GM12878 (cell line): Measurements from ENCODE around the gene CUEDC1. TPM values are rescaled to one million over a fixed set of nuclear protein-coding genes. Genes with fewer than 3 reads are reported as not detected.

Experiments
- ATAC-seq: fragments of 200-7000 bp; cut with Tn5 transposase; 3 replicates; pipeline ENCODE4 v1.9.1; 2020; ENCODE audit warnings: mild to moderate bottlenecking, moderate library complexity
- BruUV-seq: library from RNA; stranded (reverse); fragments of 400-500 nt; replicated peaks from 2 replicates; lab custom pipeline; 2021; lab: Mats Ljungman, UMichigan
- CTCF ChIA-PET: fragments of 300-600 bp; sonication (Branson Sonifier 250); formaldehyde crosslinking; extraction: SDS; loops from one replicate; lab custom pipeline; 2021; ENCODE audit warnings: inconsistent platforms; lab: Yijun Ruan, JAX
- POLR2A ChIA-PET: fragments of 350-600 bp; formaldehyde crosslinking; extraction: SDS; loops from one replicate; lab custom pipeline; 2021; ENCODE audit warnings: inconsistent platforms; lab: Charles Lee
- RAD21 ChIA-PET: fragments of 300-600 bp; sonication (Branson Sonifier 250); formaldehyde crosslinking; loops from one replicate; lab custom pipeline; 2023; ENCODE audit warnings: antibody characterized with exemption; ENCODE audit not compliant: unreplicated experiment; lab: Charles Lee
- SMC1A ChIA-PET: fragments of 300-600 bp; sonication (Branson Sonifier 250); formaldehyde crosslinking; loops from one replicate; lab custom pipeline; 2023; ENCODE audit not compliant: unreplicated experiment, uncharacterized antibody; lab: Charles Lee
- DNase-seq: peaks from one replicate; pipeline ENCODE4 v3.0.0-alpha.2; 2011; ENCODE audit warnings: low read depth, low spot score
- FAIRE-seq: peaks from 3 replicates; lab custom pipeline; 2011; peaks lifted over from hg19 to GRCh38; lab: Jason Lieb, UNC
- H2AFZ ChIP-seq: 2 replicates; pipeline ENCODE4 v1.6.0; 2011; ENCODE audit warnings: low read depth, low read length, control low read depth; ENCODE audit not compliant: control insufficient read depth
- H3K27ac ChIP-seq: 2 replicates; pipeline ENCODE4 v1.5.1; 2011; ENCODE audit warnings: control low read depth; ENCODE audit not compliant: control insufficient read depth, insufficient read depth
- H3K27me3 ChIP-seq, 2 experiments: replicated peaks in 1 of 2; 2 replicates each; pipeline versions ENCODE4 v1.6.0 to v1.6.1; 2011; ENCODE audit warnings: low read length in 1 of 2; ENCODE audit not compliant: control insufficient read depth in 2 of 2, insufficient read depth in 2 of 2
- H3K36me3 ChIP-seq, 2 experiments: 2 replicates each; pipeline ENCODE4 v1.5.1; 2011; ENCODE audit warnings: low read length in 1 of 2; ENCODE audit not compliant: control insufficient read depth in 2 of 2, insufficient read depth in 2 of 2
- H3K4me1 ChIP-seq: 2 replicates; pipeline ENCODE4 v1.6.1; 2011; ENCODE audit warnings: mild to moderate bottlenecking, low read length, moderate library complexity, mixed read lengths; ENCODE audit not compliant: control insufficient read depth, insufficient read depth
- H3K4me2 ChIP-seq: 2 replicates; pipeline ENCODE4 v1.6.0; 2011; ENCODE audit warnings: control low read depth; ENCODE audit not compliant: control insufficient read depth, insufficient read depth
- H3K4me3 ChIP-seq: fragments of 200-600 bp; sonication (generic); 2 replicates; pipeline ENCODE4 v1.5.1; 2016
- H3K79me2 ChIP-seq: 2 replicates; pipeline ENCODE4 v1.6.0; 2011; ENCODE audit warnings: low read length; ENCODE audit not compliant: control insufficient read depth, insufficient read depth
- H3K9ac ChIP-seq: 2 replicates; pipeline ENCODE4 v1.8.0; 2011; ENCODE audit warnings: low read length, control low read depth, mixed read lengths; ENCODE audit not compliant: control insufficient read depth, insufficient read depth
- H3K9me3 ChIP-seq: replicated peaks from 3 replicates; pipeline ENCODE4 v1.5.1; 2011; ENCODE audit warnings: mild to moderate bottlenecking, low read length; ENCODE audit not compliant: control insufficient read depth, insufficient read depth
- H4K20me1 ChIP-seq: 2 replicates; pipeline ENCODE4 v1.6.0; 2011; ENCODE audit not compliant: control insufficient read depth, insufficient read depth
- ATF7 ChIP-seq: fragments of 450-650 bp; IDR thresholded peaks from 2 replicates; pipeline ENCODE4 v1.6.1; 2016; ENCODE audit warnings: low read depth, mild to moderate bottlenecking
- BACH1 ChIP-seq: fragments of 450-650 bp; IDR thresholded peaks from 2 replicates; pipeline ENCODE4 v1.6.1; 2017; ENCODE audit warnings: mild to moderate bottlenecking, borderline replicate concordance
- CREB1 ChIP-seq: IDR thresholded peaks from 2 replicates; pipeline ENCODE4 v1.6.1; 2012; ENCODE audit warnings: low read depth, mild to moderate bottlenecking, inconsistent platforms
- IKZF1 ChIP-seq: fragments of 450-650 bp; conservative IDR thresholded peaks from 2 replicates; pipeline ENCODE4 v1.6.1; 2017; ENCODE audit warnings: antibody characterized with exemption, mild to moderate bottlenecking
- IRF5 ChIP-seq: fragments of 450-650 bp; IDR thresholded peaks from 2 replicates; pipeline ENCODE4 v1.6.1; 2017; ENCODE audit warnings: borderline replicate concordance
- MYB ChIP-seq: fragments of 150-350 bp; IDR thresholded peaks from 2 replicates; pipeline ENCODE4 v1.6.1; 2014; ENCODE audit warnings: mild to moderate bottlenecking, low read depth, low read length, borderline replicate concordance
- NBN ChIP-seq: fragments of 450-650 bp; IDR thresholded peaks from 2 replicates; pipeline ENCODE4 v1.6.1; 2016
- RAD21 ChIP-seq: IDR thresholded peaks from 2 replicates; pipeline ENCODE4 v1.6.1; 2011; ENCODE audit warnings: mild to moderate bottlenecking, low read depth, low read length, moderate library complexity; ENCODE audit not compliant: insufficient read depth
- RELA ChIP-seq: fragments of 450-650 bp; IDR thresholded peaks from 2 replicates; pipeline ENCODE4 v1.8.0; 2014; ENCODE audit warnings: borderline replicate concordance; ENCODE audit not compliant: partially characterized antibody
- RELB ChIP-seq: fragments of 450-650 bp; IDR thresholded peaks from 2 replicates; pipeline ENCODE4 v1.6.1; 2017; ENCODE audit warnings: low read depth, mild to moderate bottlenecking, moderate library complexity
- SIN3A ChIP-seq: IDR thresholded peaks from 2 replicates; pipeline ENCODE4 v1.6.1; 2012; ENCODE audit warnings: low read depth, low read length, improper control_type of control experiment
- SPI1 ChIP-seq: IDR thresholded peaks from 2 replicates; pipeline ENCODE4 v1.6.1; 2011; ENCODE audit warnings: low read depth, mild to moderate bottlenecking, low read length, moderate library complexity, borderline replicate concordance; ENCODE audit not compliant: insufficient read depth
- SRF ChIP-seq, 2 experiments: IDR thresholded peaks; 2 replicates each; pipeline ENCODE4 v1.6.1; 2011; ENCODE audit warnings: low read depth in 2 of 2, low read length in 2 of 2, mild to moderate bottlenecking in 1 of 2, moderate library complexity in 1 of 2
- YY1 ChIP-seq: IDR thresholded peaks from 2 replicates; pipeline ENCODE4 v1.6.1; 2011; ENCODE audit warnings: low read depth, mild to moderate bottlenecking, low read length
- ZNF592 ChIP-seq: fragments of 450-650 bp; IDR thresholded peaks from 2 replicates; pipeline ENCODE4 v1.6.1; 2017; ENCODE audit warnings: mild to moderate bottlenecking, moderate library complexity
- WGBS: methylation state at CpG from one replicate; pipeline ENCODE4 v1.1.6; 2016; ENCODE audit warnings: low lambda C conversion rate; ENCODE audit not compliant: insufficient replicate concordance, insufficient coverage; ENCODE audit errors: missing lambda C conversion rate; 5-methylcytosine and 5-hydroxymethylcytosine counted together
- in situ Hi-C: fragments of 300-500 bp; cut with MboI; formaldehyde crosslinking; loops from 9 replicates; pipeline ENCODE4 v1.14.3; 2018; ENCODE audit warnings: mixed read lengths
- intact Hi-C: fragments of 100-400 bp; cut with micrococcal nuclease; formaldehyde crosslinking; loops from one replicate; pipeline ENCODE4 v1.14.2; 2022; ENCODE audit not compliant: unreplicated experiment
- polyA plus RNA-seq, 11 experiments: library from polyadenylated mRNA; depleted of rRNA in 4 of 11; unstranded in 6 of 11; stranded (reverse) in 5 of 11; fragments of >200 nt; fragmentation: Nextera tagmentation in 4 of 11; fragmentation: Illumina TruSeq in 1 of 11; extraction: Ambion mirVana in 4 of 11; extraction: Trizol in 1 of 11; gene quantifications; 1 replicate in 1 of 11; 2 replicates in 10 of 11; pipeline versions ENCODE4 v1.2.1 to v1.2.3, GENCODE V29; 2011 to 2016; ENCODE audit warnings: inconsistent platforms in 2 of 11, missing spikeins in 2 of 11, low read depth in 1 of 11
- total RNA-seq, 4 experiments: library from RNA; depleted of rRNA in 3 of 4; stranded (reverse); fragments of >200 nt in 3 of 4; fragmentation: Illumina TruSeq in 1 of 4; extraction: Trizol in 1 of 4; gene quantifications; 2 replicates each; pipeline versions ENCODE4 v1.2.1 to v1.2.3, GENCODE V29; 2013 to 2021

CUEDC1 gene
- total and polyA plus RNA-seq, 10 of the 15 experiments (the other 5 are each of a cell fraction or from before 2014, with no cell fraction given) = 0.24 to 7.4 (median 1.8) TPM

- Histone ChIP-seq H3K4me2 (peak overlapping the region; percentile 49; the same call in 1 of the 2 replicates), H3K4me3 (0 out of 2 replicates have a peak overlapping the region, but pooled peaks have one; percentile 4), H3K36me3 (peaks cover 0 to 1% of the 10 kb centered on the region in 2 experiments; a peak in 2 of 4 replicates), H2AFZ (peak overlapping the region; percentile 90), H3K9me3 (no peaks in the 10 kb centered on the region), H4K20me1 (no peaks in the 10 kb centered on the region), H3K27ac (no peak overlapping the region), H3K9ac (no peak overlapping the region), H3K79me2 (no peaks in the 10 kb centered on the region), H3K4me1 (peaks cover 5% of the 10 kb centered on the region; the same call in 1 of the 2 replicates), H3K27me3 (no peaks in the 10 kb centered on the region)
- ChIA-PET RAD21 (interaction anchor here (0.5 to 1.6 kb wide), 10 partner anchors 31 to 704 kb away, joined by 3 to 7 read pairs (median 4); no protein-coding TSS in a partner anchor), SMC1A (interaction anchor here (0.5 to 1.7 kb wide), 8 partner anchors 21 to 703 kb away, joined by 3 to 6 read pairs (median 4); no protein-coding TSS in a partner anchor), POLR2A (interaction anchor here (1.1 kb wide), 1 partner anchor 17 kb away, joined by 3 read pairs; the partner anchor contains the start of gene MRPS23), CTCF (interaction anchor here (0.6 to 6.4 kb wide), 55 partner anchors 8 to 1014 kb away, joined by 3 to 55 read pairs (median 4); partner anchors contain the start of genes CCDC182 and MRPS23)
- intact Hi-C loops (loop anchor here (5.0 kb wide), 1 partner anchor 701 kb away; no protein-coding TSS in a partner anchor), in situ Hi-C loops (no loop called here)
- ATAC-seq = peak; percentile 95
- BruUV-seq = no TSS peak
- 13% methylated on average over 13 of the region's 13 CpGs for WGBS
- FAIRE-seq = peak; percentile 98
- DNase-seq = no peak
- TF ChIP-seq ZNF592 = no peak
- peak; percentile 48; the same call in 1 of the 2 replicates for TF ChIP-seq YY1
- no peak for TF ChIP-seq BACH1
- no peak for TF ChIP-seq RELB
- TF ChIP-seq SPI1 = no peak
- no peak for TF ChIP-seq RELA
- TF ChIP-seq IRF5 = no peak
- no peak for TF ChIP-seq MYB
- TF ChIP-seq RAD21 = peak; percentile 74
- no peak for TF ChIP-seq CREB1
- TF ChIP-seq ATF7 = no peak
- TF ChIP-seq SRF (IDR thresholded peaks at IDR 0.05; ENCODE audit: low read depth in 2 of 2, low read length in 2 of 2) = no peak
- no peak for TF ChIP-seq NBN
- TF ChIP-seq SIN3A = no peak
- TF ChIP-seq IKZF1 = no peak
These were observed 121.9 kb downstream of the CUEDC1 start for GRCh38 chr17:57833179-57833939.
